SK-N-SH treated with all-trans-retinoic acid at 6 μM for 48 hours (cell line): ENCODE results near the gene EIF1AX.
"Not testable (repeated sequence)": the region's sequence is repeated elsewhere in the genome, so short reads cannot be mapped to it uniquely, and the experiment has no call there.

Experiments used
- ATAC-seq: fragments of 200-7000 bp; cut with Tn5 transposase; 3 replicates; pipeline ENCODE4 v1.9.1; 2020; ENCODE audit warnings: mild to moderate bottlenecking, moderate library complexity
- ARNTL ChIP-seq: fragments of 450-650 bp; formaldehyde crosslinking; IDR thresholded peaks from 2 replicates; pipeline ENCODE4 v1.5.0; 2020; ENCODE audit warnings: low read depth, mild to moderate bottlenecking, moderate library complexity, borderline replicate concordance
- BACH2 ChIP-seq: fragments of 250-450 bp; sonication (Bioruptor Pico); IDR thresholded peaks from 2 replicates; pipeline ENCODE4 v1.9.0; 2021; ENCODE audit warnings: mild to moderate bottlenecking, borderline replicate concordance
- CSDC2 ChIP-seq: fragments of 250-450 bp; sonication (Bioruptor Pico); IDR thresholded peaks from 2 replicates; pipeline ENCODE4 v1.5.0; 2020; ENCODE audit warnings: mild to moderate bottlenecking, moderate library complexity
- ESRRG ChIP-seq: fragments of 250-450 bp; sonication (Bioruptor Pico); IDR thresholded peaks from 2 replicates; pipeline ENCODE4 v1.6.1; 2021; ENCODE audit warnings: mild to moderate bottlenecking
- GLIS3 ChIP-seq: fragments of 250-450 bp; sonication (Bioruptor Pico); IDR thresholded peaks from 2 replicates; pipeline ENCODE4 v1.5.0; 2020; ENCODE audit warnings: mild to moderate bottlenecking, moderate library complexity
- OSR1 ChIP-seq: fragments of 250-450 bp; sonication (Bioruptor Pico); IDR thresholded peaks from 2 replicates; pipeline ENCODE4 v1.8.0; 2022; ENCODE audit warnings: moderate library complexity, mild to moderate bottlenecking, inconsistent platforms
- PPARA ChIP-seq: fragments of 250-450 bp; sonication (Bioruptor Pico); IDR thresholded peaks from 2 replicates; pipeline ENCODE4 v1.5.0; 2020; ENCODE audit warnings: mild to moderate bottlenecking, borderline replicate concordance
- RARB ChIP-seq: fragments of 250-450 bp; sonication (Bioruptor Pico); IDR thresholded peaks from 2 replicates; pipeline ENCODE4 v1.8.0; 2021; ENCODE audit warnings: mild to moderate bottlenecking, moderate library complexity
- SNAI2 ChIP-seq: fragments of 250-450 bp; sonication (Bioruptor Pico); IDR thresholded peaks from 2 replicates; pipeline ENCODE4 v1.5.0; 2020; ENCODE audit warnings: mild to moderate bottlenecking, moderate library complexity
- TCF4 ChIP-seq: fragments of 250-450 bp; sonication (Bioruptor Pico); IDR thresholded peaks from 2 replicates; pipeline ENCODE4 v1.8.0; 2021; ENCODE audit warnings: mild to moderate bottlenecking, moderate library complexity, borderline replicate concordance
- TOX ChIP-seq: fragments of 250-450 bp; sonication (Bioruptor Pico); IDR thresholded peaks from 2 replicates; pipeline ENCODE4 v1.8.0; 2021; ENCODE audit warnings: mild to moderate bottlenecking, moderate library complexity, borderline replicate concordance
- ZC3H10 ChIP-seq: fragments of 250-450 bp; sonication (Bioruptor Pico); IDR thresholded peaks from 2 replicates; pipeline ENCODE4 v1.5.1; 2021; ENCODE audit warnings: mild to moderate bottlenecking, moderate library complexity
- ZFP3 ChIP-seq: fragments of 250-450 bp; sonication (Bioruptor Pico); IDR thresholded peaks from 2 replicates; pipeline ENCODE4 v1.5.0; 2020; ENCODE audit warnings: mild to moderate bottlenecking, moderate library complexity
- ZNF565 ChIP-seq: fragments of 450-650 bp; formaldehyde crosslinking; conservative IDR thresholded peaks from 2 replicates; pipeline ENCODE4 v1.5.0; 2020; ENCODE audit warnings: low read depth, mild to moderate bottlenecking, moderate library complexity
- ZNF70 ChIP-seq: fragments of 450-650 bp; formaldehyde crosslinking; IDR thresholded peaks from 2 replicates; pipeline ENCODE4 v1.5.0; 2020; ENCODE audit warnings: mild to moderate bottlenecking, moderate library complexity
- ZNF8 ChIP-seq: fragments of 450-650 bp; formaldehyde crosslinking; IDR thresholded peaks from 2 replicates; pipeline ENCODE4 v1.5.0; 2020; ENCODE audit warnings: mild to moderate bottlenecking, moderate library complexity
- TF ChIP-seq, protein P1 (sequence below): fragments of 250-450 bp; sonication (Bioruptor Pico); IDR thresholded peaks from 2 replicates; pipeline ENCODE4 v1.5.1; 2020; ENCODE audit warnings: low read depth, mild to moderate bottlenecking, moderate library complexity
- TF ChIP-seq, protein P2 (sequence below): fragments of 250-450 bp; sonication (Bioruptor Pico); IDR thresholded peaks from 2 replicates; pipeline ENCODE4 v1.5.0; 2020; ENCODE audit warnings: mild to moderate bottlenecking, moderate library complexity
- TF ChIP-seq, protein P3 (sequence below): fragments of 250-450 bp; sonication (Bioruptor Pico); IDR thresholded peaks from 2 replicates; pipeline ENCODE4 v1.8.0; 2020; ENCODE audit warnings: mild to moderate bottlenecking, moderate library complexity, borderline replicate concordance
- TF ChIP-seq, protein P4 (sequence below): fragments of 250-450 bp; sonication (Bioruptor Pico); IDR thresholded peaks from 2 replicates; pipeline ENCODE4 v1.8.0; 2021; ENCODE audit warnings: low read depth, mild to moderate bottlenecking, moderate library complexity, borderline replicate concordance
- TF ChIP-seq, protein P5 (sequence below): fragments of 250-450 bp; sonication (Bioruptor Pico); IDR thresholded peaks from 2 replicates; pipeline ENCODE4 v1.5.1; 2021; ENCODE audit warnings: mild to moderate bottlenecking, moderate library complexity

EIF1AX gene

DNA sequence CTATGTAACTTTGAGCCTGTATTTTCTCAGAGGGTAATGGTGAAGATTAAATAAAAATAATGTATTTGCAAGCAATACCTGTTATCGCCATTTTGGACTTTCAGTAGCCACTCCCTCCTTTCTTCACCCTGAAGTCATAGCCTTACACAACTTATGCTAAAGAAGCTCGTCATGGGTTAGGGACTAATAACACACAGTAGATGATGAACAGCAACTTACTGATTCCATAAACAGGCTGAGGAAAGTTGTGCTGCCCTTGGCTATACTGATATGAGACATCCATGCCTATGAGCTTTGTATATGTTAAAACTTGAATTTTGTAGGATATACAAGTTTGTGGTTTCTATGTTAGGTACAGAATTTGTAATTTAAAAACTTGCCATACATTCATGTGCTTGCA lies 31.7 kb upstream of the EIF1AX start:
- TF ChIP-seq ZFP3 (CRISPR knock-in tag), result no peak
- no peak for TF ChIP-seq PPARA (CRISPR knock-in tag)
- no peak for TF ChIP-seq TCF4 (CRISPR knock-in tag)
- no peak for TF ChIP-seq ZNF8
- no peak for ATAC-seq

DNA sequence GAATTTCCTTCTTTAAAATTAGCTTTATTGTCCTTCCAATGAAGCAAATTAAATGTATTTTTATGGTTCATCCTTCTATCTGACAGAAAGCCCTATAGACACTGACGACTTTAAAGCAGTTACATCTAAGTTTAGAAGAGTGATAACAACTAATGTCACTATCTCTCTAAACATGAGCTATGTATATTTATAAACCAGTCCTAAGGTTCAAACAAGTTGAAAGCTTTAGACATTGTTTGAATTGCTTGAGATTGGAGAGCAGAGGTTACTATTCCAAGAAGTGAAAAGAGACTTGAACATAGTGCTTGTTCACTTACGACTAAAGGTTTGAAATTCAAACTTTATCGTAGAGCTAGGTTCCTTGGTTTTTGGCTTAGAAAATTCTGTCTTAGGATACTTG lies 30.2 kb upstream of the EIF1AX start:
- TF ChIP-seq ZNF8, result no peak
- no peak for ATAC-seq

DNA sequence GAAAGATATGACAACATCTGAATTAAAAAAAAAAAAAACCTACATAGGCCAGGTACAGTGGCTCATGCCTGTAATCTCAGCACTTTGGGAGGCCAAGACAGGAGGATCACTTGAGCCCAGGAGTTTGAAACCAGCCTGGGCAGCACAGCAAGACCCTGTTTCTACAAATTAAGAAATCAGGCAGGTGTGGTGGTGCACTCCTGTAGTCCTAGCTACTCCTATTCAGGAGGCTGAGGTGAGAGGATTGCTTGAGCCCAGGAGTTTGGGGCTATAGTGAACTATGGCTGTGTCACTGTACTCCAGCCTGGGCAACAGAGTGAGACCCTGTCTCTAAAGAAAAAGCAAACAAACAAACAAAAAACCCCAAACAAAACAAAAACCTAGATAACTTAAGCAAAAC lies 20.9 kb upstream of the EIF1AX start:
- not testable (repeated sequence) for ATAC-seq

DNA sequence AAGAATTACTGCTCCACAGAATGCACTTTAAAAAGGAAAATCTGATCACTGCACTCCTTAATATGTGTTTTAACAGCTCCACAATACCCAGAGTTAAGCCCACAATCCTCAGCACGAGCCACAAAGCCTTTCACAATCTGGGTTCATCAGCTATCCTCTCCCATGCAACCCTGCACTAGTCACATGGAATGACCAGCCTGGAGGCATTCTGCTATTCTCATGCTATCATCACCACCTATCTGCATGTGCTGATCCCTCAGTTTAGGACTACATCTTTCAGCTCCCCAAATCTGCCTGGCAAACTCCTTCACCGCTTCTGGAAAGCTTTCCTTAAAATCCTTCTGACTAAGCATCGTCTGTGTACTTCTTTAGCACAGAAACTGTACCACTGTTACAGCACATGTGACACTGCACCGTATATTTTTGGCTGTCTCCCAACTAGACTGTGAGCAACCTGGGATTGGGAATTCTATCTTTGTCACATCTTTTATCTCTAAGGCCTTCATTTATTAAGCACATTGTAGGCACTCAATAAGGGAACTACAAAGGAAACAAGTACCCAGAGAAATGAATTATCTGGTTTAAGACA lies 18.3 kb upstream of the EIF1AX start:
- ATAC-seq, result no peak
- TF ChIP-seq TCF4 (CRISPR knock-in tag) (no peak), CSDC2 (CRISPR knock-in tag) (no peak), SNAI2 (CRISPR knock-in tag) (no peak), ZC3H10 (no peak), OSR1 (no peak), ZNF70 (CRISPR knock-in tag) (no peak), RARB (CRISPR knock-in tag) (no peak), BACH2 (CRISPR knock-in tag) (no peak)
- TF ChIP-seq, protein P1, sequence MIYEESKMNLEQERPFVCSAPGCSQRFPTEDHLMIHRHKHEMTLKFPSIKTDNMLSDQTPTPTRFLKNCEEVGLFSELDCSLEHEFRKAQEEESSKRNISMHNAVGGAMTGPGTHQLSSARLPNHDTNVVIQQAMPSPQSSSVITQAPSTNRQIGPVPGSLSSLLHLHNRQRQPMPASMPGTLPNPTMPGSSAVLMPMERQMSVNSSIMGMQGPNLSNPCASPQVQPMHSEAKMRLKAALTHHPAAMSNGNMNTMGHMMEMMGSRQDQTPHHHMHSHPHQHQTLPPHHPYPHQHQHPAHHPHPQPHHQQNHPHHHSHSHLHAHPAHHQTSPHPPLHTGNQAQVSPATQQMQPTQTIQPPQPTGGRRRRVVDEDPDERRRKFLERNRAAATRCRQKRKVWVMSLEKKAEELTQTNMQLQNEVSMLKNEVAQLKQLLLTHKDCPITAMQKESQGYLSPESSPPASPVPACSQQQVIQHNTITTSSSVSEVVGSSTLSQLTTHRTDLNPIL, result no peak
- TF ChIP-seq, protein P2, sequence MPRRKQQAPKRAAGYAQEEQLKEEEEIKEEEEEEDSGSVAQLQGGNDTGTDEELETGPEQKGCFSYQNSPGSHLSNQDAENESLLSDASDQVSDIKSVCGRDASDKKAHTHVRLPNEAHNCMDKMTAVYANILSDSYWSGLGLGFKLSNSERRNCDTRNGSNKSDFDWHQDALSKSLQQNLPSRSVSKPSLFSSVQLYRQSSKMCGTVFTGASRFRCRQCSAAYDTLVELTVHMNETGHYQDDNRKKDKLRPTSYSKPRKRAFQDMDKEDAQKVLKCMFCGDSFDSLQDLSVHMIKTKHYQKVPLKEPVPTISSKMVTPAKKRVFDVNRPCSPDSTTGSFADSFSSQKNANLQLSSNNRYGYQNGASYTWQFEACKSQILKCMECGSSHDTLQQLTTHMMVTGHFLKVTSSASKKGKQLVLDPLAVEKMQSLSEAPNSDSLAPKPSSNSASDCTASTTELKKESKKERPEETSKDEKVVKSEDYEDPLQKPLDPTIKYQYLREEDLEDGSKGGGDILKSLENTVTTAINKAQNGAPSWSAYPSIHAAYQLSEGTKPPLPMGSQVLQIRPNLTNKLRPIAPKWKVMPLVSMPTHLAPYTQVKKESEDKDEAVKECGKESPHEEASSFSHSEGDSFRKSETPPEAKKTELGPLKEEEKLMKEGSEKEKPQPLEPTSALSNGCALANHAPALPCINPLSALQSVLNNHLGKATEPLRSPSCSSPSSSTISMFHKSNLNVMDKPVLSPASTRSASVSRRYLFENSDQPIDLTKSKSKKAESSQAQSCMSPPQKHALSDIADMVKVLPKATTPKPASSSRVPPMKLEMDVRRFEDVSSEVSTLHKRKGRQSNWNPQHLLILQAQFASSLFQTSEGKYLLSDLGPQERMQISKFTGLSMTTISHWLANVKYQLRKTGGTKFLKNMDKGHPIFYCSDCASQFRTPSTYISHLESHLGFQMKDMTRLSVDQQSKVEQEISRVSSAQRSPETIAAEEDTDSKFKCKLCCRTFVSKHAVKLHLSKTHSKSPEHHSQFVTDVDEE (CRISPR knock-in tag), result no peak
- TF ChIP-seq, protein P3, sequence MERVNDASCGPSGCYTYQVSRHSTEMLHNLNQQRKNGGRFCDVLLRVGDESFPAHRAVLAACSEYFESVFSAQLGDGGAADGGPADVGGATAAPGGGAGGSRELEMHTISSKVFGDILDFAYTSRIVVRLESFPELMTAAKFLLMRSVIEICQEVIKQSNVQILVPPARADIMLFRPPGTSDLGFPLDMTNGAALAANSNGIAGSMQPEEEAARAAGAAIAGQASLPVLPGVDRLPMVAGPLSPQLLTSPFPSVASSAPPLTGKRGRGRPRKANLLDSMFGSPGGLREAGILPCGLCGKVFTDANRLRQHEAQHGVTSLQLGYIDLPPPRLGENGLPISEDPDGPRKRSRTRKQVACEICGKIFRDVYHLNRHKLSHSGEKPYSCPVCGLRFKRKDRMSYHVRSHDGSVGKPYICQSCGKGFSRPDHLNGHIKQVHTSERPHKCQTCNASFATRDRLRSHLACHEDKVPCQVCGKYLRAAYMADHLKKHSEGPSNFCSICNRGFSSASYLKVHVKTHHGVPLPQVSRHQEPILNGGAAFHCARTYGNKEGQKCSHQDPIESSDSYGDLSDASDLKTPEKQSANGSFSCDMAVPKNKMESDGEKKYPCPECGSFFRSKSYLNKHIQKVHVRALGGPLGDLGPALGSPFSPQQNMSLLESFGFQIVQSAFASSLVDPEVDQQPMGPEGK (CRISPR knock-in tag), result no peak
- TF ChIP-seq, protein P4, sequence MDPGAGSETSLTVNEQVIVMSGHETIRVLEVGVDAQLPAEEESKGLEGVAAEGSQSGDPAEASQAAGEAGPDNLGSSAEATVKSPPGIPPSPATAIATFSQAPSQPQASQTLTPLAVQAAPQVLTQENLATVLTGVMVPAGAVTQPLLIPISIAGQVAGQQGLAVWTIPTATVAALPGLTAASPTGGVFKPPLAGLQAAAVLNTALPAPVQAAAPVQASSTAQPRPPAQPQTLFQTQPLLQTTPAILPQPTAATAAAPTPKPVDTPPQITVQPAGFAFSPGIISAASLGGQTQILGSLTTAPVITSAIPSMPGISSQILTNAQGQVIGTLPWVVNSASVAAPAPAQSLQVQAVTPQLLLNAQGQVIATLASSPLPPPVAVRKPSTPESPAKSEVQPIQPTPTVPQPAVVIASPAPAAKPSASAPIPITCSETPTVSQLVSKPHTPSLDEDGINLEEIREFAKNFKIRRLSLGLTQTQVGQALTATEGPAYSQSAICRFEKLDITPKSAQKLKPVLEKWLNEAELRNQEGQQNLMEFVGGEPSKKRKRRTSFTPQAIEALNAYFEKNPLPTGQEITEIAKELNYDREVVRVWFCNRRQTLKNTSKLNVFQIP, result no peak

DNA sequence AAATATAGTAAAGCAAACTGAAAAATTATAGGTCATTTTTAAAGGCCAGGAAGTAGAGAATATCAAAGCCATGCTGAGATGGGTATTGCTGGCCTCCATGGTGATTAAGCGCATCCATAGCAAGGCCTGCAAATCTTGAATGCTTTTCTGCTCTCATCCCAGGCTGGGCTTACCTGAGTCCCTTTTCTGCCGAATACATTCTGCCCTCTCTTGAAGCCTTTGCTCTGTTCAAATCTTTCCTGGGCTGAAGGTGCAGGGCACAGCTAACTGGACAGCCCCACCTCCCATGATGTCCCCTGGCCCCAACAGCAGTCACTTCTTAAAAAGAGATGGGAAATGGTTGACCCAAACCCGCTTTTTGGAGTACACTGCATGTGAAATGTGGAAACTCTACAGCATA lies 10.1 kb upstream of the EIF1AX start:
- ATAC-seq, result no peak
- no peak for TF ChIP-seq PPARA (CRISPR knock-in tag)
- no peak for TF ChIP-seq ZNF565 (CRISPR knock-in tag)
- TF ChIP-seq TCF4 (CRISPR knock-in tag), result no peak
- TF ChIP-seq ESRRG (CRISPR knock-in tag), result no peak
- no peak for TF ChIP-seq TOX (CRISPR knock-in tag)
- TF ChIP-seq CSDC2 (CRISPR knock-in tag), result no peak
- TF ChIP-seq GLIS3 (CRISPR knock-in tag), result no peak
- TF ChIP-seq, protein P5, sequence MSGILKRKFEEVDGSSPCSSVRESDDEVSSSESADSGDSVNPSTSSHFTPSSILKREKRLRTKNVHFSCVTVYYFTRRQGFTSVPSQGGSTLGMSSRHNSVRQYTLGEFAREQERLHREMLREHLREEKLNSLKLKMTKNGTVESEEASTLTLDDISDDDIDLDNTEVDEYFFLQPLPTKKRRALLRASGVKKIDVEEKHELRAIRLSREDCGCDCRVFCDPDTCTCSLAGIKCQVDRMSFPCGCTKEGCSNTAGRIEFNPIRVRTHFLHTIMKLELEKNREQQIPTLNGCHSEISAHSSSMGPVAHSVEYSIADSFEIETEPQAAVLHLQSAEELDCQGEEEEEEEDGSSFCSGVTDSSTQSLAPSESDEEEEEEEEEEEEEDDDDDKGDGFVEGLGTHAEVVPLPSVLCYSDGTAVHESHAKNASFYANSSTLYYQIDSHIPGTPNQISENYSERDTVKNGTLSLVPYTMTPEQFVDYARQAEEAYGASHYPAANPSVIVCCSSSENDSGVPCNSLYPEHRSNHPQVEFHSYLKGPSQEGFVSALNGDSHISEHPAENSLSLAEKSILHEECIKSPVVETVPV (CRISPR knock-in tag), result no peak
- no peak for TF ChIP-seq ARNTL (CRISPR knock-in tag)
- TF ChIP-seq, protein P4, result no peak
- no peak for TF ChIP-seq ZNF70 (CRISPR knock-in tag)
- TF ChIP-seq, protein P3 (CRISPR knock-in tag), result no peak
- no peak for TF ChIP-seq OSR1
